CD4-positive, alpha-beta T cell treated with Interferon gamma for 1 hour (primary cell): ENCODE measurements around the gene TMEM150C.
"Not testable (repeated sequence)": the region's sequence is repeated elsewhere in the genome, so short reads cannot be mapped to it uniquely, and the experiment has no call there.

ENCODE experiments used
- DNase-seq: peaks from one replicate; pipeline ENCODE4 v3.0.0-alpha.2; 2020

TMEM150C gene

DNA sequence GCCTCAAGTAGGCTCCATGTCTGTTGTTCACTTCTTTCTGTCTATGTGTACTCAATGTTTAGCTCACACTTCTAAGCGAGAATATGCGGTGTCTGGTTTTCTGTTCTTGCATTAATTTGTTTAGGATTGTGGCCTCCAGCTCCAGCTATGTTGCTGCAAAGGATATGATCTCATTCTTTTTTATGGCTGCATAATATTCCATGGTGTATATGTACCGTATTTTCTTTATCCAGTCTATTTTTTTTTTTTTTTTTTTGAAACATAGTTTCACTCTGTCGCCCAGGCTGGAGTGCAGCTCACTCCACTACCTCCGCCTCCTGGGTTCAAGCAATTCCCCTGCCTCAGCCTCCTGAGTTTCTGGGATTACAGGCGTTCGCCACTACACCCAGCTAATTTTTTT is 5.7 kb upstream of the TMEM150C start:
- no peak for DNase-seq

DNA sequence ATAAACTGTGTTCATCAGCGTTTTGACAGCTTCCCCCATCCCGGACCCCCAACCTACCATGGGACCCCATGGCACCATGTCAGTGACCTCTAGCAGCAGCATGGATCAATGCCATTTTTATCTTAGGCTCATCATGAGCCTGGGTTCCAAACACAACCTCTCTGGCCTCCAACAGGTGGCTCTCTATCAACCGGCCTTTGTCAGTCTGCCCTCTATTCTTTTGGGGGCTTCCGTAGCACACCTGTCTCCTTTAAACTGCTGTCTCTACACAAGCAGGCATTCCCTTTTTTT is 721 bp upstream of the TMEM150C start:
- DNase-seq: no peak

DNA sequence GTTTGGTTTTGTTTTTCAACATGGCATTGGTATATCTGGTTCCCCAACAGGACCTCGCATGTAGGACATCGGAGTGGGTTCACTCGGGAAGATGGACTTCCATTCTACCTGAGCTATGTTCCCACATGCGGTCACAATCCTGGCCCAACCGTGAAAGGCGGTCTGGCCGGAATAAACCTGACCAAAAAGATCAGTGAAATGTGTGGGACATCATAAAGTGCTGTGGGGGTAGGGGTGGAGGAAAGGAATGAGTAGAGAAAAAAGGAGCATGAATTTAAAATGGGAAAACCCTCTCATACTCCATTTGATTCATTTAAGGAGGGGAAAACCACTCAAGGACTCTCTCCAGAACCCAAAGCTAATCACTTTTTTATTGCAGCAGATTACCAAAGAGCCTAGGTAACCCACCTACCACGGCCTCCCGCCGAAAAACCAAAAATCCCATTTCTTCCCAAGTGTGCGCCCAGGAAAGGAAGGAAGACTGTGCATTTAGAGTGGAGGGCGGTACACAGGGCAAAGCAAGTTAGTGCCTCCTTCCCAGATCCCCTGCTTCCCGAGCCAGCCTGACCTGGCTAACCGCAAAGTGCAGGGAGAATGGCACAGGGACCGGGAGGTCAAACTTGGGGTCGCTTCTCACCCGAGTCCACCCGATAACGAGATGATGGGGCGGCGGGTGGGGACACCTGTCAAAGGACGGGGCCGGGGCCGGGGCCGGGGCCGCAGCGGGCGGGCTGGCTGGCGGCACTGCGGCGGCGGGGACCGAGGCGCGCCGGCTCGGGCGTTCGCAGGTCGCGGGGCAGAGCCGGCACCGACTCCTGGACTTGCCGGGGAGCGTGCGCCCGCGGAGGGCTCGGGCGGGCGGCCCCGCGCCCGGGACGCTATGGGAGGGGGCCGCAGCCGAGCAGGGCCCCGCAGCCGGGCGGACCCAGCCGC is 669 bp downstream of the TMEM150C start:
- DNase-seq: no peak

DNA sequence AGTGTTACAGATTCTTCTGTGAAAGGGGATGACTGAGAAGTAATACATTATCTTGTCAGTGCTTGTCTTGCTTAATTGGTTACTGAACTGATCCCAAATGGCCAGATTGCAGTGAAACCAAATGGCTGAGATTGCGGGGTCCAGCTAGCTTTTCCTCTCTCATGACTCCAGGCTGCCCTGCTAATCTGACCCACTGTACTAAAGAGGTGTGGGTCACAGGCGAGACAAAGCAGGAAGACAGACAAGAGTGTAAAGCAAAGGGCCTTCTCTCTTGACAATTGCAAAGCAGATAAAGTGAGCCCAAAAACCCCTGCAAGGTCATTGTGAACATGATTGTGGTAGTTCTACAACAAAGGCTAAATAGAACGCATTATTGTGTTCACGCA is 2.1 kb downstream of the TMEM150C start:
- DNase-seq: no peak

DNA sequence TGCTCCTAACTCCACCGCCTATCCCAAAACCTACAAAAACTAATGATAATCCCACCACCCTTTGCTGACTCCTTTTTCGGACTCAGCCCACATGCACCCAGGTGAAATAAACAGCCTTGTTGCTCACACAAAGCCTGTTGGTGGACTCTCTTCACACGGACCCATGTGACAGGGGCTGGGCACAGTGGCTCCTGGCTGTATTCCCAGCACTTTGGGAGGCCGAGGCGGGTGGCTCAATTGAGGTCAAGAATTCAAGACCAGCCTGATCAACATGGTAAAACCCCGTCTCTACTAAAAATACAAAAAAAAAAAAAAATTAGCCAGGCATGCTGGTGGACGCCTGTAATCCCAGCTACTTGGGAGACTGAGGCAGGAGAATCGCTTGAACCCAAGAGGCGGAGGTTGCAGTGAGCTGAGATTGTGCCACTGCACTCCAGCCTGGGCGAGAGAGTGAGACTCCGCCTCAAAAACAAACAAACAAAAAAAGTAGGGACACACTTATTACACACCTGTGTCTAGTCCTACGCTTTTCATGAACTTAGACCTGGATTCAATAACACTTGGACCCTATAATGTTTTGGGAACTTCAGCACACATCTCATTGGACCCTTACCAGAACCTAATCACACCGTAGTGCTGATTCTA is 2.6 kb downstream of the TMEM150C start:
- not testable (repeated sequence) for DNase-seq

DNA sequence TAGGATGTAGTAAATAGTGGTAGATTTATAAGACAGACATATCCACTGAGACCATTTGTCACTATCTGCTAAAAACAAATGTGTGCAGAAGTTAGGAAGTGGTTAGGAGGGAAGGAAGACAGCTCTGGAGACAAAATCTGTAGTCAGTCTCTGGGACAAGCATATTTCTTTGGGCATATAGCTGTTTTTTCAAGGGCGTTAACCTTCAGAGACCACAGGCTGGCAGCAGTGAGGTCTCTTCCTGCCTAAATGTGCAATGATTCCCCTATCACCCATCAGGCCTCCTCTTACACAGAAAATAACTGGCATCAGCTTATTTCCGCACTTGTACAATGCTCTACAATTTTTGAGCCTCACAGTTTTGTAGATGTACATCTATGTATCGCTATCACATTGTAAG is 6.5 kb downstream of the TMEM150C start:
- no peak for DNase-seq

DNA sequence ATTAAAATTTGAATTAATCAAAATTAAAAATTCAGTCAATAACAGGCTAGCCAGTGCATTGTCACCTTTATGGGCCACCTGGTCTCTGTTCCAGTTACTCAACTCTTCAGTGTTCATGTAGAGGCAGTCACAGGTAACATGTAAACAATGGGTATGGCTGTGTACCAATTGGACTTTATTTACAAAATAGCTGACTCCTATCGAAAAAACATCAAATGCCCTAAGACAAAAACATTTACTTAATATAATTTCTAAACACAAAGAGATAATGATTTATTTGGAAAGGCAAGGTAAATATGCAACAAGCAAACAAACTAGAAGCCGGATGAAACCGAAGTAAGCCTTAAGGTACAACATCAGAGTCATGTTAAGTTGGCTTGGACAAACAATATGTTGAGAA is 8.8 kb downstream of the TMEM150C start:
- no peak for DNase-seq

DNA sequence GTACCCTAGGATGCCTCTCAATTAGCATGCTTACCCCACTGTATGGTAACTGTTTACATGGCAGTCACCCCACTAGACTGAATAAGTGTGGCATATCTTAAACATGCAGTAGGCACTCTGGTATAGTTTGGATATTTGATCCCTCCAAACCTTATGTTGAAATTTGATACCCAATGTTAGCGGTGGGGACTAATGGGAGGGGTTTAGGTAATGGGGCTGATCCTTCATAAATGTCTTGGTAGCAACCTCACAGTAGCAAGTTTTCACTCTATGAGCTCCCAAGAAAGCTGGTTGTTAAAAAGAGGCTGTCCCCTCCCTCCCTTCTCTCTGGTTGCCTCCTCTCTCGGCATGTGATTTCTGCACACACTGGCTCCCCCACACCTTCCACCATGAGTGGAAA is 10.1 kb downstream of the TMEM150C start:
- no peak for DNase-seq

DNA sequence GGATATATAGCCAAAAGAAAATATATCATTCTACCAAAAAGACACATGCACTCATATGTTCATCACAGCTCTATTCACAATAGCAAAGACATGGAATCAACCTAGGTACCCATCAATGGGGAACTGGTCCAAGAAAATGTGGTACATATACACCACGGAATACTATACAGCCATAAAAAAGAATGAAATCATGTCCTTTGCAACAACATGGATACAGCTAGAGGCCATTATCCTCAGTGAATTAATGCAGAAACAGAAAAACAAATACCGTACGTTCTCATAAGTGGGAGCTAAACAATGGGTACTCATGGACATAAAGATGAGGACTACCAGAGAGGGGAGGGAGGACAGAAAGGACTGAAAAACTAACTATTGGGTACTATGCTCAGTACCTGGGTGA is 13.9 kb downstream of the TMEM150C start:
- not testable (repeated sequence) for DNase-seq

DNA sequence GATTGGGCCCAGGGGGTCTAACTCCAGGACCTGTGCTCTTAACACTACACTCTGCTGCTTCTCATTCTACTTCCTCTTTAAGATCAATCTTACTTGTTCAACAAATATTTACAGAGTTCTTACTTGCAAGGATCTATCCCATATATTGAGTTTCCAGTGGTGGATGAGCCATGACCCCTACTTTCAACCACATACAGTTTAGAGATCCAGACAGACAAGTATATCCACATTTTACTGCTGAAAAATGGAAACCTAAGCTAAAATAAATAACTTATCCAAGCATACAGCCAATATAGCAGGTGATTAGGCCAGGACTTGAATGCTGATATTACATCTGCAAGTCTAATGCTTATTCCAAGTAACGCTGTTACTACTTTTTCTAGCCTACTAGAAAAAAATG is 18.7 kb downstream of the TMEM150C start:
- DNase-seq: no peak

DNA sequence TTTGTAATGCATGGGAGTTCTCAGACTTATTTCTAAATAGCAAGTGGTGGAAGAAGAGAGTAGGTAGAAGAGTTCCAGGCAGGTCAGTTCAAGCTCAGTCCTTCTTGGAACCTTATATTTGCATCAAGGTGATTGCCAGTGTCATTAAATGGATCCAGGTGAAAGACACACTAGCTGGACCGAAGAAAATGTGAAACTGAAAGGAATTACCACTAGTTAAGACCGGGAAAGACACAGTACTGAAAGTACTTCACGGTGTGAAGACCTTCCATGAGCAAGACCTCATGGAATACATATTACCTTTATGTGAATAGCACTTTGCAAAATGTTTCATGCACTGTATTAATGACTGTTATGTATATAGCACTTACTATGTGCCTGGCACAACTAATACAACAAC is 19.1 kb downstream of the TMEM150C start:
- DNase-seq: no peak

DNA sequence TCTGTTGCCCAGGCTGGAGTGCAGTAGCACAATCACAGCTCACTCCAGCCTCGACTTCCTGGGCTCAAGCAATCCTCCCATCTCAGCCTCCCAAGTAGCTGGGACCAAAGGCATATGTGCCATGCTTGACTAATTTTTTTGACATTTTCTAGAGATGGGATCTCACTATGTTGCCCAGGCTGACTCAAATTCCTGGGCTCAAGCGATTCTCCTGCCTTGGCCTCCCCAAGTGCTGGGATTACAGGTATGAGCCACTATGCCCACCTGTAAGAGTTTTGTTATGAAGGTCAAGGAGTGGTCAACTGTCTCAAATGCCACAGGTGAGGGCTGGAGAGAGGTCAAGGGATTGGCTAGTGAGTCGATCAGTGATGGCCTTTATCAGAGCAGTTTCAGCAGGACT is 32.5 kb downstream of the TMEM150C start:
- no peak for DNase-seq

DNA sequence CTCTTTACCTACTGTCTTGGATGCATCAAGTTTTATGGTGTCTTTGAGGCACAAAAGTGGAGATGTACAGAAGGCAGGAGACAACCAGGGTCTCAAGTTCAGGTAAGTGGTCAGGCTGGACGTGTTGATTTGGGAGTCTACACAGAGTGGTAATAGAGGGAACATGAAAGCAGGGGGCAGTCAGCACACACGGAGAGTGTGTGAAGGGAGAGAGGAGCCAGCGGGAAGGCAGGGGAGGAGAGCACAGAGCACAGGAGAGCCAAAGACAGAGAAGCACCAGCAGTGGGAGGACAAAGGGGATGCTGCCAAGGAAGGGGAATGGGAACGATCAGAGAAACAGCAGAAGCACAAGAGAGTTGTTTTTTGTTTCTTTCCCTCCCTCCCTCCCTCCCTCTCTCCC is 32.9 kb downstream of the TMEM150C start:
- DNase-seq: no peak

DNA sequence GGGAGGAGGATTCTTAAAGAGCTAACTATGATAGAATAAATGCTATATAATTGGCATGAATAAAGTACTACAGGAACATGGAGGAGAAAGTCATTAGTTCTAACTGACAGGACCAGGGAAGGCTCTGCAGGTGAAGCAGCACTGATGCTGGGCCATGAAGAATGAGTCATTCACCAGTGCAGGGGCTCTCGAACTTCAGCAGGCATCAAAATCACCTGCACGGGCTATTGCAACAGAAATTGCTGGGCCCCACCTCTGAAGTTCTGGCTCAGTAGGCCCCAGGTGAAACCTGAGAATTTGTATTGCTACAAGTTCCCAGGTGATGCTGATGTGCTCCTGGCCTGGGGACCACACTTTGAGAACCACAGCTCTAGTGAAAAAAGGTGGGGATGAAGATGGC is 33.7 kb downstream of the TMEM150C start:
- DNase-seq: no peak

DNA sequence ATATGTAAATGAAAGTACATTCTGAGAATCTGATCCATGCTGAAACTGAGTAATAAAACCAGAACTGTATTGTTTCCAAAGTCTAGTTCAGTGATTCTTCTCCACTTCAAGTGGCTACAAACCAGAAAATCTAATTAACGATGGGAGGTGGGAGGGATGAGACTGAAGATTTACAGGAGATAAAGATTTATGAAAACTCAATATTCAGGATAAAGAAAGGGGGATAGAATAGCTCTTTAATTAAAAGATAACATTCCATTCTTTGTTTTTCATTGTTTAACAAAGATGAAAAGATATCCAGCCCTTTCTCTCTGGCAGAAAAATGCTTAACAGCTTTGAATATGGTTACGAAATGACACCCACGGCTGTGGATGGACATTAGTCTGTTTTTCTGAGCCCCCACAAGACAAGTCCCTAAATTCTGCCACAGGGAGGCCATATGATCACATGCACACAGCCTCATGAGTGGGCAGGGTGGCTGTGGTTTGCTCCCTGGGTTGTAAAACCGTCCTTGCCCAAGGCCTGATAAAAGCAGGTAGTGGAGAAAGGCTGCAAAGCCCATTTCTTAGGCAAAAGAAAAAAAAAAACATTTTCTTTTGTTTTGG is 36.4 kb downstream of the TMEM150C start:
- no peak for DNase-seq

DNA sequence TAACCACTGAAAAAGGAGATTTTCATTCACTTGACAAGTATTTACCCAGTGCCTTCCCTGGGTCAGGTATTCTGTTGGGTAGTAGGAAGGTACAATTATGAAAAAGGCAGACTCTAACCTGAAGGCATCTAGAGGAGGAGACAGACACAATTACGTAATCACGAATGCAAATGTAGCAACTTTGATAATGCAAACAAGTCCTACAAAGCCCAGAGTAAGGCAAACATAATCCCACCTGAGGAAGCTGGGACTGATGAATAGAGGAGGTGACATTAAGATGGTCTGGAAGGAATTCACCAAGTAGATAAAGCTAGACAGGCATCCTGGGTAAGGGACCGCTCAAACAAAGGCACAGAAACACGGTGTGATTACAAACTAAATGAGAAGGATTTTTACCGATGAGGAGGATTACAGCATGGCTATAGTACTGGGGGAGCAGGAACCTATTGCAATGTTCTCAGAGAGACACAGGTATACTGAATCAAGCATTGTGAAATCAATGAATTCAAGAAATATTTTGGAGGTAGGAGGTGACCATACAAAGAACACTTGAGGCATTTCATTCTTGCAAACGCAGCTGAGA is 37.1 kb downstream of the TMEM150C start:
- DNase-seq: no peak

DNA sequence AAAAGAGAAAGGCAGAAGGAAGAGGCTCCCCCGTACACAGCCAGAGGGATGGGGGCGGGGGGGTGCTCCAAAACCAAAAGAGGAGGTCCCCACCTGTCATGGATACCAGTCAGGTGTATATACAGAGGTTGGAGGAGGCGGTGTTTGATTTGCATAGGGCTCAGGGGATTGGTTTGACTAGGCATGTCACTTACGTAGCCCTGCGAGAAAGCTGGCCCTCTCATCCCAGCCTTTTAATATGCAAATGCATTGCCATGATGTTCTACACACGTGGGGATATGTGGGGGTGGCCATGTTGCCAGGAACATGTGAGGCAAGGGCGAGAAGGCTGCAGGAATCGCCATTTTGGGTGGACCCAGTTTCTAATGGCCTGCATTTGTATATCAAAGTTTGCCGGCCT is 38.6 kb downstream of the TMEM150C start:
- DNase-seq: no peak

DNA sequence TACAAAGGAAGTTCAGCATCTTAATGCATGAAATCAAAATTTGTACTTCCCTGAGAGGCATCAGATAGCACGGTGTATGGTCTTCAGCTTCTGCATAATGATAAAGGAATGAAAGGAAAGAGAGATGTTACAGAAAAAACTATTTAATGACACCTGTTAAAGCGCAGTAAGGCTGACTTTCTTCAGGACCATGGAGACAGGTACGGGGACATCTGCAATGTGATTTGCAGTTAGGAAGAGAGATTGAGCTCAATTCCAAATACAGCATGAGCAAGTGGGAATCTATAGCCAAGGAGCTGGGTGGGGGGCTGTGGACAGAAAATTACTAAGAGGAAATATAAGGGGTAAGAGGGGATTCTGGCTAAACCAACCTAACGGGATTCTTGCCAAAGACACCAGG is 39.3 kb downstream of the TMEM150C start:
- DNase-seq: no peak

DNA sequence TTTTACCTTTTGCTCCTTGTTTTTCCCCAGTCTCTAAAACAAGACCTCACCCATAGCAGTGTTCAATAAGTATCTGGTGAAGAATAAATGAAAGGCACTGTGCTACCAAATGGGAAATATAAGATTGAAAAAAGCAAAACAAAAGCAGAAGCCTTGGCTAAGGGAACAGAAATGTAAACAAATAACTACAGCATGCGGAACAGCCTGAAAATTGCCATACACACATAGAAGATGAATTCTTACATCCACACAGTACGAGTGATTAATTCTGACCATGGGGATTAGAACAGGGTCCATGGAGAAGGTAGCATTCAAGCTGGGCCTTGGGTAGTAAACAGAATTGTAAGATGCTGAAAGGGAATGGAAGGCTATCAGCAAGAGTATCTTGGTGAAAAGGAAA is 40.5 kb downstream of the TMEM150C start:
- no peak for DNase-seq

DNA sequence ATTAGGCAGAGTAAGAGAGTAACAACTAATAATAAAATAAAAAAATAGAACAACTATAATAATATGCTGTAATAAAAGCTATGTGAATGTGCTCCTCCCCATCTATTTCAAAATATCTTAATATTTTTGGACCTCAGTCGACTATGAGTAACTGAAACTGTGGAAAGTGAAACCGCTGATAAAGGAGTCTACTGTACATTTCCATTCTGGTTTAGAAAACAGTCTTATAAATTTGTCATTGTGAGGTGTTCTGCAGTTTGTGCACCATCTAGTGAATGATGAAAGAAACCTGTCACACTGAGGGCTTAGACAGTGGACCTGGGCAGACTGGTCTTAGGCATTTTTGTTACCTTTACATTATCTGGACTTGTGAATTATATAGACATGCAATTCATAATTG is 42.0 kb downstream of the TMEM150C start:
- DNase-seq: no peak

DNA sequence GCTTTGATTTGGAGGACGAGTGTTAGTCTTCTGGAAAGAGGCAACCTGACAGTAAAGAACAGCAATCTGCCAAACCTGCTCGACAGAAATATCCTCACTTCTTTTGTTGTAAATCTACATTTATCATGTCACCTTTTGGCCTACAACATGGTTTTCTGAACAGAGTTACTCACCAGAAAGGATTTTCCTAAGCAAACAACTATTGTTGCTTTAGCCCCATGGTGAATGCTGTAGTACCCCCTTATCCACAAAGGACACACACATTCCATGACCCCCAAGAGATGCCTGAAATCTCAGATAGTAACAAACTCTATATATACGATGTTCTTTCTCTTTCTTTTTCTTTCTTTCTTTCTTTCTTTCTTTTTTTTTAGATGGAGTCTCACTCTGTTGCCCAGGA is 42.7 kb downstream of the TMEM150C start:
- DNase-seq: no peak

DNA sequence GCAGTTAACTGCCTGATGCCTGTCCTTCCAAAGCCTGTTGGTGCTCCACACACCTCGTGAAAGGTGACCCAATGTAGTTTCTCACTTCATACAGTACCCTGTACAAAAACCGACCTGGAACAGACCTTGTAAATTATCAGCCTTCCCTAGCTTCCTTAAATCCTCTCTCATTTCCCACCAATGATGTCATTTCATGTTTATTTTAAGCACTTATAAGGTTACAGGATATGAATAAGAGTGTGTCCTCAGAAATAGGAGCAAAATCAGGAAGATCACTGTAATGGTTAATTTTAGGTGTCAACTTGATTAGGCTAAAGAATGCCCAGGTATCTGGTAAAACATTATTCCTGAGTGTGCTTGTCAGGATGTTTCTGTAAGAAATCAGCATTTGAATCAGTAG is 44.7 kb downstream of the TMEM150C start:
- no peak for DNase-seq

DNA sequence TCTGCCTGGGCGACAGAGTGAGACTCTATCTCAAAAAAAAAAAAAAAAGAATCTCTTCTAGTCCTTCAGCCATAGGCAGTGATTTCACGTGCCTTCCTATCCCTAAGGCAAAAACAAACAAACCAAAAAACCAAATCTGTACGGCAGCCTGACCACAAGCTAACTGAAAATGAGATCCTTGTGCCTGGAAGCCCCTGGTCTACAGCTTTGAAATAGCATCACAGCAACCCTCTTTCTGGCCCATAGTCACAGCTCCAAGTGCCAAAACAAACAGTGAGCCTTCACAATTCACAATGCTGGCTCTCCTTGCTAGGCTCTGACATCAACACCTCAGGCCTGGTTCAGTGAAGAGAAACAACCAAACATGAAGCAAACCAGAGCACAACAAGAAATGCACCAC is 46.1 kb downstream of the TMEM150C start:
- no peak for DNase-seq

DNA sequence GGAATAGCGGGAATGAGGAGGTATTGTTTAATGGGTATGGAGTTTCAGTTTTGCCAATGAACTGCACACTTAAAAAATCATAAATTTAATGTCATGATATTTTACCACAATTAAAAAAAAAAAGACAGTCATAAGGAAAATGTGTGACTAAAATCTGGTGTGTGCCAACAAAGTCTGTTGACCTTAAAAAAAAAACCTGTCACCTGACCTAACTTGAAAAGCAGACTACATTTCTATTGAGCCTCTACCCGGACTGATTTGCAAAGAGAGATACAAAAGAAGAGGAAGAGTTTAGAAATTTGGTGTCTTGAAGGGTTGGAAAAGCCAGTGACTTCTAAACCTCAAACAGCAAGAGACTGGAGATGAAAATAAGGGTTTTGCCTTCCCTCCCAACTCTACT is 48.4 kb downstream of the TMEM150C start:
- DNase-seq: no peak
